GM19324 (cell line): ENCODE results near the gene TDRD1.

Source experiments
- ATAC-seq: cut with Tn5 transposase; IDR thresholded peaks from one replicate; pipeline ENCODE4 v1.9.1; 2021; ENCODE audit warnings: mild to moderate bottlenecking, moderate library complexity; ENCODE audit not compliant: unreplicated experiment, low FRiP score

TDRD1 gene

GRCh38 chr10:114259824-114260223 lies 80.7 kb downstream of the TDRD1 start:
- no peak for ATAC-seq

GRCh38 chr10:114260366-114260765 lies 81.2 kb downstream of the TDRD1 start:
- ATAC-seq, result no peak

GRCh38 chr10:114261076-114261475 lies 81.9 kb downstream of the TDRD1 start:
- no peak for ATAC-seq

- ATAC-seq, result no peak
These were observed 83.3 kb downstream of the TDRD1 start for GRCh38 chr10:114262496-114262895.

- no peak for ATAC-seq
These were observed 86.4 kb downstream of the TDRD1 start for GRCh38 chr10:114265392-114266053.

GRCh38 chr10:114266521-114266920 lies 87.4 kb downstream of the TDRD1 start:
- no peak for ATAC-seq

GRCh38 chr10:114271075-114271778 lies 92.1 kb downstream of the TDRD1 start:
- no peak for ATAC-seq

- ATAC-seq, result no peak
These were observed 92.6 kb downstream of the TDRD1 start for GRCh38 chr10:114271779-114272167.

- no peak for ATAC-seq
These were observed 93.5 kb downstream of the TDRD1 start for GRCh38 chr10:114272696-114273095.

GRCh38 chr10:114273910-114274309 lies 94.8 kb downstream of the TDRD1 start:
- ATAC-seq, result no peak

- ATAC-seq, result no peak
These were observed 95.7 kb downstream of the TDRD1 start for GRCh38 chr10:114274616-114275453.

- ATAC-seq, result no peak
These were observed 96.9 kb downstream of the TDRD1 start for GRCh38 chr10:114276066-114276465.

- no peak for ATAC-seq
These were observed 97.5 kb downstream of the TDRD1 start for GRCh38 chr10:114276671-114277070.

GRCh38 chr10:114278140-114278883 lies 99.2 kb downstream of the TDRD1 start:
- ATAC-seq, result no peak

GRCh38 chr10:114278884-114279191 lies 99.7 kb downstream of the TDRD1 start:
- ATAC-seq, result no peak

GRCh38 chr10:114279289-114279688 lies 100.1 kb downstream of the TDRD1 start:
- no peak for ATAC-seq

- no peak for ATAC-seq
These were observed 100.9 kb downstream of the TDRD1 start for GRCh38 chr10:114279901-114280644.

GRCh38 chr10:114281006-114281405 lies 101.9 kb downstream of the TDRD1 start:
- ATAC-seq, result no peak

- ATAC-seq, result no peak
These were observed 102.3 kb downstream of the TDRD1 start for GRCh38 chr10:114281461-114281860.
